GM12878 (cell line): ENCODE data around the gene RNF149.

Source experiments
- CTCF ChIP-seq, 3 experiments: IDR thresholded peaks in 2 of 3; conservative IDR thresholded peaks in 1 of 3; 2 replicates each; pipeline ENCODE4 v1.5.1; 2011; ENCODE audit warnings: low read depth in 3 of 3, low read length in 3 of 3, mild to moderate bottlenecking in 3 of 3, control low read depth in 2 of 3, moderate library complexity in 2 of 3, inconsistent platforms in 1 of 3, mixed read lengths in 1 of 3; ENCODE audit not compliant: control insufficient read depth in 2 of 3, insufficient read depth in 1 of 3; ENCODE audit errors: extremely low read depth in 1 of 3
- FOXM1 ChIP-seq: IDR thresholded peaks from 2 replicates; pipeline ENCODE4 v1.6.1; 2012; ENCODE audit warnings: low read depth, mild to moderate bottlenecking, inconsistent platforms, low read length, moderate library complexity
- HDAC6 ChIP-seq: fragments of 200-600 bp; sonication (generic); IDR thresholded peaks from one replicate; pipeline ENCODE4 v1.8.0; 2017; ENCODE audit warnings: antibody characterized with exemption; ENCODE audit not compliant: unreplicated experiment
- IKZF2 ChIP-seq, 2 experiments: fragments of 450-650 bp; IDR thresholded peaks; 2 replicates each; pipeline ENCODE4 v1.6.1; 2017; ENCODE audit warnings: mild to moderate bottlenecking in 2 of 2, moderate library complexity in 2 of 2
- NFIC ChIP-seq: IDR thresholded peaks from 2 replicates; pipeline ENCODE4 v1.6.1; 2012; ENCODE audit warnings: low read depth, mild to moderate bottlenecking, inconsistent platforms, low read length, moderate library complexity
- NRF1 ChIP-seq: conservative IDR thresholded peaks from 2 replicates; pipeline ENCODE4 v1.6.1; 2011; ENCODE audit warnings: mild to moderate bottlenecking, low read depth, low read length, improper control_type of control experiment
- POLR2A ChIP-seq: IDR thresholded peaks from 2 replicates; pipeline ENCODE4 v1.6.1; 2011; ENCODE audit warnings: low read depth, mild to moderate bottlenecking, low read length
- SIN3A ChIP-seq: IDR thresholded peaks from 2 replicates; pipeline ENCODE4 v1.6.1; 2012; ENCODE audit warnings: low read depth, low read length, improper control_type of control experiment
- SMAD1 ChIP-seq: fragments of 450-650 bp; IDR thresholded peaks from 2 replicates; pipeline ENCODE4 v1.6.1; 2018; ENCODE audit warnings: mild to moderate bottlenecking, low read depth; ENCODE audit not compliant: partially characterized antibody
- SREBF1 ChIP-seq: IDR thresholded peaks from 2 replicates; pipeline ENCODE4 v1.6.1; 2012; ENCODE audit warnings: mild to moderate bottlenecking, low read length

- TF ChIP-seq FOXM1: no peak
- no peak for TF ChIP-seq IKZF2 (IDR thresholded peaks at IDR 0.05)
- TF ChIP-seq NRF1: no peak
- no peak for TF ChIP-seq POLR2A
- no peak for TF ChIP-seq CTCF (IDR thresholded peaks at IDR 0.05 in 2 of 3, conservative IDR thresholded peaks at IDR 0.05 in 1 of 3; ENCODE audit: control insufficient read depth in 2 of 3, extremely low read depth in 1 of 3, insufficient read depth in 1 of 3, low read depth in 3 of 3, low read length in 3 of 3)
- no peak for TF ChIP-seq SIN3A
- no peak for TF ChIP-seq SMAD1
- TF ChIP-seq HDAC6: no peak
- TF ChIP-seq SREBF1: no peak
- no peak for TF ChIP-seq NFIC
These were observed 15.0 kb downstream of the RNF149 start for GRCh38 chr2:101293544-101293943.
